Measurements from ENCODE around the gene CCNY.
A peak's percentile ranks its signal among the peaks of the same experiment; 100 is the strongest.

The CCNY gene

DNA sequence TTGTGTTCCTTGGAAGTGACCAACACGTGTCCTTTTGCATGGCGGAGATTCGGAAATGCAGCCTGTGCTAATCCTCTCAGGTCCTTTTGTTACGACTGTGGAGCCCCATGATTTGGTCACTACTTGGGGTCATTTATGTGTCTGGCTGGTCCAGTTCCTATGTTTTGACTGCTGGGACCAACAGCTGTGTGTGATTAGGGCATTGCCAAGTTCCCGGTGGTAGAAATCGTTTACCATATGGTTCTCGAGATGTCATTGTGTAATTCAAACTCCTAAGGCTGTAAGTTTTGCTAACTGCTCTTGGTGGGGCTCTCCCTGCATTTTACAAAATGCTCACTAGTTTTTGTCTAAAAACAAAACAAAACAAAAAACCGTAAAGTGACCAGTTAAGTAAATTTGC, 62.0 kb downstream of the CCNY start:
- no peak overlapping the region for H2BK15ac ChIP-seq (ENCODE audit: low read depth, poor library complexity, severe bottlenecking)
- no peak overlapping the region for H3K4ac ChIP-seq (ENCODE audit: low read depth in 1 of 2, low read length in 2 of 2)
- no peak for DNase-seq
- WGBS: 93% methylated on average over 7 of the region's 8 CpGs
- H3K79me1 ChIP-seq (replicated peaks; ENCODE audit: low read length, poor library complexity, severe bottlenecking): peaks cover 33% of the 10 kb centered on the region
- no peak overlapping the region for H2AFZ ChIP-seq (ENCODE audit: low read depth, low read length)
- H3K27me3 ChIP-seq (ENCODE audit: control insufficient read depth in 1 of 2, insufficient read depth in 1 of 2, low read length in 2 of 2): no peaks in the 10 kb centered on the region
- no peak overlapping the region for H4K91ac ChIP-seq (ENCODE audit: low read length)
- no peak overlapping the region for H2BK12ac ChIP-seq (ENCODE audit: low read length in 2 of 2)
- no peak overlapping the region for H2BK120ac ChIP-seq (ENCODE audit: low read depth, low read length)
- H3K9me3 ChIP-seq (ENCODE audit: control insufficient read depth, low read length): no peaks in the 10 kb centered on the region
- H3K4me3 ChIP-seq (ENCODE audit: insufficient read depth in 1 of 2, low read depth in 1 of 2, low read length in 2 of 2): no peak overlapping the region
- no peak overlapping the region for H3K4me2 ChIP-seq (ENCODE audit: low read length, poor library complexity, severe bottlenecking)
- no peak overlapping the region for H3K14ac ChIP-seq (ENCODE audit: low read length in 2 of 2)
- H2BK5ac ChIP-seq (ENCODE audit: low read depth, low read length, poor library complexity, severe bottlenecking): no peak overlapping the region
- H3K4me1 ChIP-seq (ENCODE audit: control insufficient read depth, insufficient read depth, low read depth, low read length): peaks cover 25% of the 10 kb centered on the region
- no peak overlapping the region for H3K18ac ChIP-seq (ENCODE audit: low read depth in 1 of 2, low read length in 2 of 2)
- H2AK5ac ChIP-seq (ENCODE audit: low read length, severe bottlenecking): no peak overlapping the region
- H3K23ac ChIP-seq (ENCODE audit: low read length in 2 of 2): no peak overlapping the region
- no peak overlapping the region for H3K9ac ChIP-seq (ENCODE audit: low read length)
- no peak overlapping the region for H3K27ac ChIP-seq (ENCODE audit: low read length, poor library complexity, severe bottlenecking)
- H3K36me3 ChIP-seq (ENCODE audit: control insufficient read depth in 1 of 2, insufficient read depth in 2 of 2, low read depth in 1 of 2, low read length in 2 of 2): no peaks in the 10 kb centered on the region
- H4K8ac ChIP-seq (ENCODE audit: low read length): no peak overlapping the region

DNA sequence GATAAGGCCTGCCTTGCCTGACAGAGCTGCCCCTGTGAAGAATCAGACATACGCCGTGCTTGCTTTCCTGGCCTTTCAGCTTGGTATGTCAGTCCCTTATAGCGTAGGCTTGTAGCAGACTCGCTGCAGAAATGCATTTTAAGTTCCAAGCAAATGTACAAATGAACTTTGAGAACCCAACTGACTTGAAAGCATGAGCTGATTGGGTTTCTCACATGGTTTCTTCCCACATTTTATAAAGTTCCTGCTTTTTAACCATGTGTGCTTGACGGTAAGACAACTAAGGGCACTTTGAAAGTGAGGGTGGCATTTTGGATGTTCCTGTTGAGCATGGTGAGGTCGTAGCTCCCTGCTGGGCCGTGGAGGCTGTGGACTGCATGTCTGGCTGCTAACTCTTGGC, 62.6 kb downstream of the CCNY start:
- Histone ChIP-seq H2BK15ac (ENCODE audit: low read depth, poor library complexity, severe bottlenecking) (no peak overlapping the region), H3K9ac (ENCODE audit: low read length) (no peak overlapping the region), H3K14ac (ENCODE audit: low read length in 2 of 2) (no peak overlapping the region), H2AFZ (ENCODE audit: low read depth, low read length) (no peak overlapping the region), H2BK120ac (ENCODE audit: low read depth, low read length) (no peak overlapping the region), H3K27me3 (ENCODE audit: control insufficient read depth in 1 of 2, insufficient read depth in 1 of 2, low read length in 2 of 2) (no peaks in the 10 kb centered on the region), H3K36me3 (ENCODE audit: control insufficient read depth in 1 of 2, insufficient read depth in 2 of 2, low read depth in 1 of 2, low read length in 2 of 2) (no peaks in the 10 kb centered on the region), H3K23ac (ENCODE audit: low read length in 2 of 2) (no peak overlapping the region), H4K91ac (ENCODE audit: low read length) (no peak overlapping the region), H3K4me1 (ENCODE audit: control insufficient read depth, insufficient read depth, low read depth, low read length) (peaks cover 24% of the 10 kb centered on the region), H3K4me2 (ENCODE audit: low read length, poor library complexity, severe bottlenecking) (no peak overlapping the region), H3K4ac (ENCODE audit: low read depth in 1 of 2, low read length in 2 of 2) (no peak overlapping the region), H3K4me3 (ENCODE audit: insufficient read depth in 1 of 2, low read depth in 1 of 2, low read length in 2 of 2) (no peak overlapping the region), H3K18ac (ENCODE audit: low read depth in 1 of 2, low read length in 2 of 2) (no peak overlapping the region), H2BK12ac (ENCODE audit: low read length in 2 of 2) (no peak overlapping the region), H4K8ac (ENCODE audit: low read length) (no peak overlapping the region), H3K27ac (ENCODE audit: low read length, poor library complexity, severe bottlenecking) (no peak overlapping the region), H2BK5ac (ENCODE audit: low read depth, low read length, poor library complexity, severe bottlenecking) (no peak overlapping the region), H3K9me3 (ENCODE audit: control insufficient read depth, low read length) (no peaks in the 10 kb centered on the region), H2AK5ac (ENCODE audit: low read length, severe bottlenecking) (no peak overlapping the region), H3K79me1 (replicated peaks; ENCODE audit: low read length, poor library complexity, severe bottlenecking) (peaks cover 35% of the 10 kb centered on the region)
- WGBS: 94% methylated on average over 7 of the region's 7 CpGs
- DNase-seq: no peak

DNA sequence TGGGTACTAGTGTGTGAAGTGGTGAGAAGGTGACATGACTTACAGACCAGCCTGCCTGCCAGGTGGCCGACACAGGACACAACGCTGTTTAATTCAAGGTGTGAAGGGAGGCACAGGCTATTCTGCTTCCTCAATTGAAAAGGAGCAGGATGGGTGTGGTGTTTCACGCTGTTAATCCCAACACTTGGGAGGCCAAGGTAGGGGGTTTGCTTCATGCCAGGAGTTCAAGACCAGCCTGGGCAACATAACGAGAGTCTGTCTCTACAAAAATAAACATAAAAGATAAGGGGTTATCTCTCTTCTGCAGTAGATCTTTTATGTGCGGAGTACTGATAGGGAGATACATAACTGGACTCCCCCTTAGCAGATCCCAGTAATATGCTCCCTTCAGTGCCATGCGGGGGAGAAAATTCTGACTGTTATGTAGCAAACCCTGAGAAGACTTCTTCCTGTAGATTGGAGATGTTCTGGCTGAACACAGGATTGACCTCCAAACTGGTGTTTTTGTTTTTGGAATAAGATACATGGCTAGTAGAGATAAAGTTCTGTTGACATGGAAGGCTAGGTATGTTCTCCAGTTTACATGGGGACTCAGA, 63.2 kb downstream of the CCNY start:
- Histone ChIP-seq H3K14ac (ENCODE audit: low read length in 2 of 2) (no peak overlapping the region), H3K9me3 (ENCODE audit: control insufficient read depth, low read length) (no peaks in the 10 kb centered on the region), H3K4me1 (ENCODE audit: control insufficient read depth, insufficient read depth, low read depth, low read length) (peaks cover 21% of the 10 kb centered on the region), H4K8ac (ENCODE audit: low read length) (no peak overlapping the region), H3K27me3 (ENCODE audit: control insufficient read depth in 1 of 2, insufficient read depth in 1 of 2, low read length in 2 of 2) (no peaks in the 10 kb centered on the region), H3K4ac (ENCODE audit: low read depth in 1 of 2, low read length in 2 of 2) (no peak overlapping the region), H2BK120ac (ENCODE audit: low read depth, low read length) (no peak overlapping the region), H3K27ac (ENCODE audit: low read length, poor library complexity, severe bottlenecking) (no peak overlapping the region), H2BK12ac (ENCODE audit: low read length in 2 of 2) (no peak overlapping the region), H2AFZ (ENCODE audit: low read depth, low read length) (no peak overlapping the region), H3K36me3 (ENCODE audit: control insufficient read depth in 1 of 2, insufficient read depth in 2 of 2, low read depth in 1 of 2, low read length in 2 of 2) (no peaks in the 10 kb centered on the region), H2BK15ac (ENCODE audit: low read depth, poor library complexity, severe bottlenecking) (no peak overlapping the region), H3K4me3 (ENCODE audit: insufficient read depth in 1 of 2, low read depth in 1 of 2, low read length in 2 of 2) (no peak overlapping the region), H3K23ac (ENCODE audit: low read length in 2 of 2) (no peak overlapping the region), H3K9ac (ENCODE audit: low read length) (no peak overlapping the region), H4K91ac (ENCODE audit: low read length) (no peak overlapping the region), H3K4me2 (ENCODE audit: low read length, poor library complexity, severe bottlenecking) (no peak overlapping the region), H2BK5ac (ENCODE audit: low read depth, low read length, poor library complexity, severe bottlenecking) (no peak overlapping the region), H3K18ac (ENCODE audit: low read depth in 1 of 2, low read length in 2 of 2) (no peak overlapping the region), H3K79me1 (replicated peaks; ENCODE audit: low read length, poor library complexity, severe bottlenecking) (peaks cover 37% of the 10 kb centered on the region), H2AK5ac (ENCODE audit: low read length, severe bottlenecking) (no peak overlapping the region)
- no peak for DNase-seq
- 66% methylated on average over 4 of the region's 6 CpGs for WGBS

DNA sequence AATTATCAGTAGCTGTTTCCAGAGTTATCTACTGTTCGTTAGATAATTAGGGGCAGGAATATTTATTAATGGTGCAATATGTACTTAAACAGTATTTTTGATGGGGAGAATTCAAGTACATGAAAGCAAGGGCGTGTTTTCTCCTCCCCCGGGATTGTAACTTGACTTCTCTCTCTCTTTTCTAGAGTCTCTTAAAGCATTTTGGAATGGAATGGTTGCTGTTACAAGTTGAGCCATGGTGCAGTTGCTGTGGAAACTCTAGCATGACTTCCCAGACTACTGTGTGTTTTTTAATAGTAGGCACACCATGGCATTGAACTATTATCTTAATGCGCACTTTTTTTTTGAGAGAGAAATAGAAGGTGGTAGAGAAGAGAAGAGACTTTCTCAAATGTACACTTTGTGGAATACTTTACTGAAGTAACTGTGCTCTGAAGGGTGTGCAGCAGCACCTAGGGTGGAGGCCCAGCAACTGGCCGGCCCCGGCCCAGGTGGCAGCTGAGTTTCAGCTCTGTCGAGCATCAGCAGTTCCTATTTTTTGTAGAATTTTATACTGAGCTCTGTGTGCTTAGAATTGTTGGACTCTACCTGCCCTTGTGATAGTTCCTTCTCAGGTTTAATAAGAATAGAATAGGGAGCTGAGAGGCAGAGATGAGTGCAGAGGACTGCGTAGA, 64.4 kb downstream of the CCNY start:
- no peak overlapping the region for H2BK120ac ChIP-seq (ENCODE audit: low read depth, low read length)
- H3K4me2 ChIP-seq (ENCODE audit: low read length, poor library complexity, severe bottlenecking): no peak overlapping the region
- peak overlapping the region in 1 of 2 experiments; percentile 1 for H3K4me3 ChIP-seq (ENCODE audit: insufficient read depth in 1 of 2, low read depth in 1 of 2, low read length in 2 of 2)
- H3K4me1 ChIP-seq (ENCODE audit: control insufficient read depth, insufficient read depth, low read depth, low read length): peaks cover 16% of the 10 kb centered on the region
- H3K9me3 ChIP-seq (ENCODE audit: control insufficient read depth, low read length): no peaks in the 10 kb centered on the region
- H3K14ac ChIP-seq (ENCODE audit: low read length in 2 of 2): no peak overlapping the region
- H3K9ac ChIP-seq (ENCODE audit: low read length): peak overlapping the region; percentile 22
- no peak overlapping the region for H2AFZ ChIP-seq (ENCODE audit: low read depth, low read length)
- no peak overlapping the region for H3K4ac ChIP-seq (ENCODE audit: low read depth in 1 of 2, low read length in 2 of 2)
- peaks cover 37% of the 10 kb centered on the region for H3K79me1 ChIP-seq (replicated peaks; ENCODE audit: low read length, poor library complexity, severe bottlenecking)
- 92% methylated on average over 8 of the region's 8 CpGs for WGBS
- H2BK15ac ChIP-seq (ENCODE audit: low read depth, poor library complexity, severe bottlenecking): no peak overlapping the region
- H4K91ac ChIP-seq (ENCODE audit: low read length): no peak overlapping the region
- no peak for DNase-seq
- H4K8ac ChIP-seq (ENCODE audit: low read length): no peak overlapping the region
- H2AK5ac ChIP-seq (ENCODE audit: low read length, severe bottlenecking): no peak overlapping the region
- H2BK5ac ChIP-seq (ENCODE audit: low read depth, low read length, poor library complexity, severe bottlenecking): no peak overlapping the region
- no peaks in the 10 kb centered on the region for H3K36me3 ChIP-seq (ENCODE audit: control insufficient read depth in 1 of 2, insufficient read depth in 2 of 2, low read depth in 1 of 2, low read length in 2 of 2)
- no peaks in the 10 kb centered on the region for H3K27me3 ChIP-seq (ENCODE audit: control insufficient read depth in 1 of 2, insufficient read depth in 1 of 2, low read length in 2 of 2)
- no peak overlapping the region for H3K23ac ChIP-seq (ENCODE audit: low read length in 2 of 2)
- no peak overlapping the region for H3K18ac ChIP-seq (ENCODE audit: low read depth in 1 of 2, low read length in 2 of 2)
- no peak overlapping the region for H3K27ac ChIP-seq (ENCODE audit: low read length, poor library complexity, severe bottlenecking)
- H2BK12ac ChIP-seq (ENCODE audit: low read length in 2 of 2): no peak overlapping the region
